PC-9 (cell line): Measurements from ENCODE around the gene SLC4A11. TPM values are rescaled to one million over a fixed set of nuclear protein-coding genes. Genes with fewer than 3 reads are reported as not detected.

Experiments
- BruUV-seq: library from RNA; stranded (reverse); fragments of 400-500 nt; replicated peaks from 2 replicates; lab custom pipeline; 2021; lab: Mats Ljungman, UMichigan
- CTCF ChIA-PET: fragments of 300-600 bp; sonication (Branson Sonifier 250); formaldehyde crosslinking; loops from one replicate; lab custom pipeline; 2022; ENCODE audit warnings: antibody characterized with exemption; lab: Charles Lee
- POLR2A ChIA-PET: fragments of 300-600 bp; sonication (Branson Sonifier 250); formaldehyde crosslinking; loops from one replicate; lab custom pipeline; 2022; ENCODE audit warnings: antibody characterized with exemption; ENCODE audit not compliant: unreplicated experiment; lab: Charles Lee
- DNase-seq, 2 experiments: peaks; one replicate each; pipeline versions ENCODE4 v3.0.0 to v3.0.0-alpha.2; 2015 to 2022; ENCODE audit warnings: mixed read lengths in 1 of 2
- H2AFZ ChIP-seq: fragments of 200-600 bp; sonication (generic); 2 replicates; pipeline ENCODE4 v1.8.1; 2017; ENCODE audit warnings: antibody characterized with exemption
- H3F3A ChIP-seq: fragments of 200-600 bp; sonication (generic); 2 replicates; pipeline ENCODE4 v1.8.1; 2017; ENCODE audit warnings: antibody characterized with exemption, mild to moderate bottlenecking, low read depth; ENCODE audit not compliant: insufficient read depth
- H3K27ac ChIP-seq: fragments of 200-600 bp; sonication (generic); 2 replicates; pipeline ENCODE4 v1.6.1; 2016; ENCODE audit warnings: mixed run types
- H3K27me3 ChIP-seq: fragments of 200-600 bp; sonication (generic); 2 replicates; pipeline ENCODE4 v1.6.1; 2016; ENCODE audit warnings: low read depth, mixed run types; ENCODE audit not compliant: insufficient read depth
- H3K36me3 ChIP-seq: fragments of 200-600 bp; sonication (generic); 2 replicates; pipeline ENCODE4 v1.6.1; 2016; ENCODE audit warnings: low read depth, mixed run types
- H3K4me1 ChIP-seq: fragments of 200-600 bp; sonication (generic); replicated peaks from 2 replicates; pipeline ENCODE4 v1.6.1; 2016; ENCODE audit warnings: mixed run types; ENCODE audit not compliant: insufficient read depth
- H3K4me2 ChIP-seq: fragments of 200-600 bp; sonication (generic); 2 replicates; pipeline ENCODE4 v1.6.1; 2017; ENCODE audit warnings: mixed run types
- H3K4me3 ChIP-seq: fragments of 200-600 bp; sonication (generic); 2 replicates; pipeline ENCODE4 v1.6.1; 2016; ENCODE audit warnings: mixed run types
- H3K79me2 ChIP-seq: fragments of 200-600 bp; sonication (generic); 2 replicates; pipeline ENCODE4 v1.6.1; 2017; ENCODE audit warnings: low read depth, mixed run types
- H3K9me2 ChIP-seq: fragments of 200-600 bp; sonication (generic); 2 replicates; pipeline ENCODE4 v1.8.1; 2017; ENCODE audit warnings: mild to moderate bottlenecking; ENCODE audit not compliant: insufficient read depth
- H3K9me3 ChIP-seq: fragments of 200-600 bp; sonication (generic); 2 replicates; pipeline ENCODE4 v1.8.1; 2016; ENCODE audit warnings: low read depth; ENCODE audit not compliant: insufficient read depth
- H4K20me1 ChIP-seq: fragments of 200-600 bp; sonication (generic); 2 replicates; pipeline ENCODE4 v1.8.1; 2017; ENCODE audit not compliant: insufficient read depth
- CTCF ChIP-seq: fragments of 200-600 bp; sonication (generic); conservative IDR thresholded peaks from 2 replicates; pipeline ENCODE4 v1.6.1; 2017; ENCODE audit warnings: mixed run types, antibody characterized with exemption, mild to moderate bottlenecking, moderate library complexity
- EZH2 ChIP-seq: fragments of 200-600 bp; sonication (generic); IDR thresholded peaks from 2 replicates; pipeline ENCODE4 v1.8.0; 2017; ENCODE audit warnings: antibody characterized with exemption, low read depth
- intact Hi-C: fragments of 100-400 bp; cut with micrococcal nuclease; formaldehyde crosslinking; loops from one replicate; pipeline ENCODE4 v1.10.0; 2022; ENCODE audit not compliant: unreplicated experiment
- total RNA-seq: library from RNA; stranded (reverse); gene quantifications from 2 replicates; pipeline ENCODE4 v1.2.3, GENCODE V29; 2021

The SLC4A11 gene
- total RNA-seq, 1 experiment from 2014 or later, result 46.1 TPM

GRCh38 chr20:3213226-3213625 lies 25.8 kb downstream of the SLC4A11 start:
- Histone ChIP-seq H3K9me2 (no peaks in the 10 kb centered on the region), H2AFZ (no peak overlapping the region), H3K27ac (no peak overlapping the region), H3F3A (peaks cover 6% of the 10 kb centered on the region; the same call in 1 of the 2 replicates), H3K27me3 (no peaks in the 10 kb centered on the region), H3K4me1 (peaks cover 1% of the 10 kb centered on the region; the same call in 1 of the 2 replicates), H3K4me3 (no peak overlapping the region), H4K20me1 (no peaks in the 10 kb centered on the region), H3K4me2 (no peak overlapping the region), H3K9me3 (no peaks in the 10 kb centered on the region), H3K36me3 (no peaks in the 10 kb centered on the region), H3K79me2 (peaks cover 30% of the 10 kb centered on the region)
- DNase-seq, result no peak
- TF ChIP-seq CTCF, result no peak
- no peak for TF ChIP-seq EZH2
- intact Hi-C loops, result no loop called here
- BruUV-seq, result no TSS peak
- POLR2A ChIA-PET, result interaction anchor here (0.9 kb wide), 1 partner anchor 27 kb away, joined by 7 read pairs; no protein-coding TSS in a partner anchor
- CTCF ChIA-PET, result no interaction called here

GRCh38 chr20:3210346-3210745 lies 28.6 kb downstream of the SLC4A11 start:
- DNase-seq, result no peak
- CTCF ChIA-PET, result no interaction called here
- Histone ChIP-seq H3K4me1 (peaks cover 4% of the 10 kb centered on the region; the same call in 1 of the 2 replicates), H3K4me2 (peak overlapping the region; percentile 91), H2AFZ (peak overlapping the region; percentile 99; the same call in 1 of the 2 replicates), H3K27ac (no peak overlapping the region), H3K9me3 (no peaks in the 10 kb centered on the region), H3K27me3 (no peaks in the 10 kb centered on the region), H3K4me3 (peak overlapping the region; percentile 77), H4K20me1 (no peaks in the 10 kb centered on the region), H3K36me3 (no peaks in the 10 kb centered on the region), H3K79me2 (peaks cover 33% of the 10 kb centered on the region), H3K9me2 (no peaks in the 10 kb centered on the region), H3F3A (peaks cover 4% of the 10 kb centered on the region; the same call in 1 of the 2 replicates)
- BruUV-seq, result TSS peak; percentile 57
- intact Hi-C loops, result no loop called here
- POLR2A ChIA-PET, result interaction anchor here (0.6 kb wide), 2 partner anchors 22 to 32 kb away, joined by 4 to 6 read pairs; no protein-coding TSS in a partner anchor
- no peak for TF ChIP-seq EZH2
- TF ChIP-seq CTCF, result no peak

GRCh38 chr20:3209946-3210317 lies 29.1 kb downstream of the SLC4A11 start:
- ChIA-PET POLR2A (interaction anchor here (0.6 kb wide), 3 partner anchors 23 to 48 kb away, joined by 3 to 6 read pairs (median 4); no protein-coding TSS in a partner anchor), CTCF (interaction anchor here (0.7 to 1.4 kb wide), 2 partner anchors 10 to 40 kb away, joined by 3 to 4 read pairs; no protein-coding TSS in a partner anchor)
- Histone ChIP-seq H3K27me3 (no peaks in the 10 kb centered on the region), H3K79me2 (peaks cover 33% of the 10 kb centered on the region), H3K9me3 (no peaks in the 10 kb centered on the region), H3K36me3 (no peaks in the 10 kb centered on the region), H2AFZ (peak overlapping the region; percentile 99), H3K9me2 (no peaks in the 10 kb centered on the region), H4K20me1 (no peaks in the 10 kb centered on the region), H3K27ac (0 out of 2 replicates have a peak overlapping the region, but pooled peaks have one; percentile 20), H3F3A (peaks cover 4% of the 10 kb centered on the region; the same call in 1 of the 2 replicates), H3K4me1 (peaks cover 4% of the 10 kb centered on the region; the same call in 1 of the 2 replicates), H3K4me3 (peak overlapping the region; percentile 77), H3K4me2 (peak overlapping the region; percentile 91)
- TF ChIP-seq CTCF (no peak), EZH2 (no peak)
- no peak for DNase-seq
- intact Hi-C loops, result loop anchor here (10.0 kb wide), 1 partner anchor 155 kb away; no protein-coding TSS in a partner anchor
- BruUV-seq, result no TSS peak
